ENCODE measurements around the gene CPNE6. TPM values are rescaled to one million over a fixed set of nuclear protein-coding genes. Genes with fewer than 3 reads are reported as not detected.
A peak's percentile ranks its signal among the peaks of the same experiment; 100 is the strongest.

The CPNE6 gene
- total RNA-seq, 6 experiments from 2014 or later = not detected

DNA sequence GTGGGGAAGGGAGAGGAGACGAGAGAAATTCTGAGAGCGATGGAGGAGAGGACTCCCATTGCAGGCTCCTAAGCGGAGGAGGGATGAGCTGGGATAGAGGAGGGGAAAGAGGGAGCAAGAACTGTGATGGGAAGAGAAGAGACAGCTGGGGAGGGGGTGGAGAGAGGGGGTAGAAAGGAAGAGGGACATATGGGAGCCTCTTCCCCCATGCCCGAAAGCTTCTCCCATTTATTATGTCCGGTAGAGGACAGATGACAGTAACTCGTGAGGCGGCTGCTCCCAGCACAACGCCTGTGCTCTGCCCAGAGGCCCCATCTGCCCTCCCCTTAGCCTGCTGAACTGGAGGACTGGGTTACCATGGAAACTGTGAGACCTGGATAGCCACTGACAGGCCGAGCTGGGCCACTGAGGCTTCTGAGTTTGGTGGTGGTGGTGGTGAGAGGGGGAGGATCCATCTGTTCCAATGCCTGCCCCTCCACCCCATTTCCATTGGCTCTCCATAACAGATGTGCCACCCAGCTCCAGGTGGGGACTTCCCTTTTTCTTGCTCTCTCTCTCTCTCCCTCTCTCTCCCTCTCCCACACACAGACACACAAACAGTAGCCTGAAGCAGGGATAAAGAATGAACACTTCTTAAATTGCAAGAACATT, 8.3 kb downstream of the CPNE6 start:
- Mint-ChIP-seq H3K27me3 (ENCODE audit: insufficient read depth) (peaks cover 37% of the 10 kb centered on the region), H3K27ac (no peak overlapping the region), H3K4me3 (no peak overlapping the region), H3K36me3 (ENCODE audit: low read depth) (no peaks in the 10 kb centered on the region), H3K9me3 (no peaks in the 10 kb centered on the region), H3K4me1 (ENCODE audit: low read depth) (no peaks in the 10 kb centered on the region)
- TF ChIP-seq, protein P1, sequence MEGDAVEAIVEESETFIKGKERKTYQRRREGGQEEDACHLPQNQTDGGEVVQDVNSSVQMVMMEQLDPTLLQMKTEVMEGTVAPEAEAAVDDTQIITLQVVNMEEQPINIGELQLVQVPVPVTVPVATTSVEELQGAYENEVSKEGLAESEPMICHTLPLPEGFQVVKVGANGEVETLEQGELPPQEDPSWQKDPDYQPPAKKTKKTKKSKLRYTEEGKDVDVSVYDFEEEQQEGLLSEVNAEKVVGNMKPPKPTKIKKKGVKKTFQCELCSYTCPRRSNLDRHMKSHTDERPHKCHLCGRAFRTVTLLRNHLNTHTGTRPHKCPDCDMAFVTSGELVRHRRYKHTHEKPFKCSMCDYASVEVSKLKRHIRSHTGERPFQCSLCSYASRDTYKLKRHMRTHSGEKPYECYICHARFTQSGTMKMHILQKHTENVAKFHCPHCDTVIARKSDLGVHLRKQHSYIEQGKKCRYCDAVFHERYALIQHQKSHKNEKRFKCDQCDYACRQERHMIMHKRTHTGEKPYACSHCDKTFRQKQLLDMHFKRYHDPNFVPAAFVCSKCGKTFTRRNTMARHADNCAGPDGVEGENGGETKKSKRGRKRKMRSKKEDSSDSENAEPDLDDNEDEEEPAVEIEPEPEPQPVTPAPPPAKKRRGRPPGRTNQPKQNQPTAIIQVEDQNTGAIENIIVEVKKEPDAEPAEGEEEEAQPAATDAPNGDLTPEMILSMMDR (IDR thresholded peaks at IDR 0.05) = no peak
- DNase-seq = no peak

DNA sequence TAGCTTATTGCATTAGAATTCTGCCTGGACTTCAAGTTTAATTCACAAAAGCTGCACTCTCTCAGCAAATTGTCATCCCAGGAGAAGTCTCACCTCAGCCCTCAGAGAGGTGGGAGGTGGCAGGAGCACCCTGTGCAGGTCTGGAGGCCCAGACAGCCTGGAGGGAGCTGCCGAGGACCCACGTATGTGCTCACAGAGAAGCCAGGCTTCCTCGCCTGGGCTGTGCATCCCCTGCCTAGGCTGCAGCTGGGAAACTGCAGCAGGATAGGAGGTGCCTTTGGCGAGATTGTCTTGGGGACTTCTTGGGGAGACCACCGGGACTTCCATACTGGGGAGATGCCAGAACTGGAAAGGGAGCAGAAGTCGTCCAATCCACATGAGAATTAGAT, 8.8 kb downstream of the CPNE6 start:
- no peak for DNase-seq
- Mint-ChIP-seq H3K4me1 (ENCODE audit: low read depth) (no peaks in the 10 kb centered on the region), H3K4me3 (peak overlapping the region; percentile 30; the same call in 1 of the 2 replicates), H3K36me3 (ENCODE audit: low read depth) (no peaks in the 10 kb centered on the region), H3K27ac (no peak overlapping the region), H3K27me3 (ENCODE audit: insufficient read depth) (peaks cover 42% of the 10 kb centered on the region), H3K9me3 (no peaks in the 10 kb centered on the region)
- TF ChIP-seq, protein P1 (IDR thresholded peaks at IDR 0.05) = no peak

DNA sequence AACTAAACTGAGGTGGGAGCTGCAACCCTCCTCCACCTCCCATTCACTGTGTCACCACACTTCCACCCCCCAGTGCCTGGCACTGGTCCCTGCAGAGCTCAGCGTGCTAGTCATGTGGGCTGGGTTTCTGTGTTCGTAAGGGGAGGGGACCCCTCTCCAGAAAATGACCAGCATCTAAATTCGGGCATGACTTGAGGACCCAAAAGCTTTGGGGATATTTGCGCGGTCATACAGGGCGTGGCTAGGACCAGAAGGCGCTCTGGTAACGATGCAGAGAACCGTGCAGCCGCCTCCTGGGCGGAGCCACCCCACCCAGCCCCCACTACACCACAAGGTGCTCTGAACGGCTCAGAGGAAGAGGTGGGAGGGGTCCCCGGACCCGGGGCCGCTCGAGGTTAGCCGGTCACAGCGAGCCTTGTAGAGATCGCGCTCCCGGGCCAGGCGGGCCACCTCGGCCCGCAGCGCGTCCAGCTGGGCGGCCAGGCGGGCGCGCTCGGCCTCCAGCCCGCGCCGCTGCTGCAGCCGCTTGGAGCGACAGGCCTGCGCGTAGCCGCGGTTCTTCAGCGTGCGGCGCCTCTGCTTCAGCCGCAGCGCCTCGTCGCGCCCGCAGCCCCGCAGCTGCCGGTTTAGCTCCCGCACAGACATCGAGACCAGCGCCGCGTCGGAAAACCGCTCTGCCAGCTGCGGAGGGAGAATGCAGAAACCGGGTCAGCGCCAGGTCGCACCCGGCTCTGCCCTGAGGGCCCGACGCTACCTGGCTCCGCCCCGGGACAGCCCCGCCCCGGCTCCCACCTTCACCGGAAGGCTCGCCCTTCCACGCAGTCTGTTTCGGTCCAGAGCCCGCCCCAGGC, 9.8 kb downstream of the CPNE6 start:
- no peaks in the 10 kb centered on the region for H3K9me3 Mint-ChIP-seq
- peaks cover 38% of the 10 kb centered on the region for H3K27me3 Mint-ChIP-seq (ENCODE audit: insufficient read depth)
- H3K4me3 Mint-ChIP-seq = peak overlapping the region; percentile 79
- no peaks in the 10 kb centered on the region for H3K36me3 Mint-ChIP-seq (ENCODE audit: low read depth)
- H3K27ac Mint-ChIP-seq = no peak overlapping the region
- no peak for DNase-seq
- TF ChIP-seq, protein P1 (IDR thresholded peaks at IDR 0.05) = no peak
- no peaks in the 10 kb centered on the region for H3K4me1 Mint-ChIP-seq (ENCODE audit: low read depth)

DNA sequence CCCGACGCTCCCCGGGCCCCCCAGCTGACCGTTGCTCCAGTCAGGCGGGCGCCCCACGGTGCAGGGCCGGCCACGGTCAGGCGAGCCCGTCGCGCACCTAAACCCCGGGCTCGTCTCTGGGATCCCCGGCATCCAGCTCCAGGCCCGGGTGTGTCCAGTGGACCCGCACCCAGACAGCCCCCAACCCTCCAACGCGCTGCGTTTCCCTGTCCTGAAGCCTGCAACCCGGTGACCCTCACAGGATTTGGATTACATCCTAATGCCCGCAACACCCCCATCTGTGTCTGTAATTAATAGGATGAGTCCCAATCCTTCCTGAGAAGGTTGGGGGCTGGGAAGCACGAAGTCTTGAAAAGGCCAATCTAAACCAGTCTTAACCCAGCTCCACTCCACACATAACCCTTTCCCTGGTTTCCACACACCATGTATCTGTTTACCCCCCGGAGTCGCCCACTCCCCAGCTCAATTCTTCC, 10.4 kb downstream of the CPNE6 start:
- Mint-ChIP-seq H3K4me1 (ENCODE audit: low read depth) (no peaks in the 10 kb centered on the region), H3K4me3 (peak overlapping the region; percentile 75), H3K9me3 (no peaks in the 10 kb centered on the region), H3K27me3 (ENCODE audit: insufficient read depth) (peaks cover 37% of the 10 kb centered on the region), H3K27ac (no peak overlapping the region), H3K36me3 (ENCODE audit: low read depth) (no peaks in the 10 kb centered on the region)
- TF ChIP-seq, protein P1 (IDR thresholded peaks at IDR 0.05) = no peak
- no peak for DNase-seq

DNA sequence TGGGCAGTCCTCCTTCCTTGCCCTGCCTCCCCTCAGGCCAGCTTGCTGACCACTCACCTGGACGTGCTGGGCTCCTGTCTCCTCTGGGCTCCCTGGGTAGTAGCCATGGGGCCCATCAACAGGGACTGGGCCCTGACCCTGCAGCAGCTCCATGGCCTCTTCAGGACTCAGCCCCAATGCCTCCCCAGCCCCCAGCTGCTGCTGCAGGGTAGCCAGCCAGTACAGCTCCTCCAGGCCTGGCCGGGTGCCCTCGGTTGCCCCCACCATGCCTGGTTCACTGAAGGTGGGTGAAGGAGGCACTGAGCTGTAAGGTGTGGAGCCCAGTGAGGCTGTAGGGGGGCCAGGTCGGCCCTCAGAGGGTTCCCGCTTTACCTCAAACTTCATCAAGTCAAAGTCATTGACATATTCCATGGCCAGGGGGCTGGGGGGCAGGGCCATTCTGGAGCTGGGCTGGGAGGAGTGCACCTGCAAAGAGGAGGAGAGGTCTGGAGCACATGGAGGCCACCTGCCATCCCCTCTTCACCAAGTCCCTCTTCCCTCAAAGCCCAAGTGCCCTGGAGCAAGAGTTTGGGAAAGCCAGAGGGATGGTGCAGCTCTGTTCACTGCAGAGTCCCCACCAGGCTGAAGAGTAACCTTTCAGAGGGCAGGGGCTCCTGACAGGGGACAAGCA, 11.2 kb downstream of the CPNE6 start:
- H3K4me1 Mint-ChIP-seq (ENCODE audit: low read depth) = no peaks in the 10 kb centered on the region
- H3K27ac Mint-ChIP-seq = no peak overlapping the region
- DNase-seq = no peak
- H3K27me3 Mint-ChIP-seq (ENCODE audit: insufficient read depth) = peaks cover 39% of the 10 kb centered on the region
- TF ChIP-seq, protein P1 (IDR thresholded peaks at IDR 0.05) = no peak
- peak overlapping the region; percentile 75 for H3K4me3 Mint-ChIP-seq
- no peaks in the 10 kb centered on the region for H3K9me3 Mint-ChIP-seq
- no peaks in the 10 kb centered on the region for H3K36me3 Mint-ChIP-seq (ENCODE audit: low read depth)

Measured in HFFc6 (cell line).